PC-3 (cell line): Measurements from ENCODE around the gene DLG2. TPM values are rescaled to one million over a fixed set of nuclear protein-coding genes. Genes with fewer than 3 reads are reported as not detected.

Experiments
- ATAC-seq: fragments of 200-7000 bp; cut with Tn5 transposase; 2 replicates; pipeline ENCODE4 v1.9.1; 2020; ENCODE audit warnings: mild to moderate bottlenecking, moderate library complexity
- BruUV-seq: library from RNA; stranded (reverse); fragments of 400-500 nt; replicated peaks from 2 replicates; lab custom pipeline; 2021; lab: Mats Ljungman, UMichigan
- CTCF ChIA-PET: fragments of 300-600 bp; sonication (Branson Sonifier 250); formaldehyde crosslinking; loops from one replicate; lab custom pipeline; 2022; ENCODE audit warnings: antibody characterized with exemption; lab: Charles Lee
- POLR2A ChIA-PET: fragments of 300-600 bp; sonication (Branson Sonifier 250); formaldehyde crosslinking; loops from one replicate; lab custom pipeline; 2022; ENCODE audit warnings: antibody characterized with exemption; ENCODE audit not compliant: unreplicated experiment; lab: Charles Lee
- DNase-seq: peaks from one replicate; pipeline ENCODE4 v3.0.0-alpha.2; 2015
- H2AFZ ChIP-seq: fragments of 300-600 bp; sonication (generic); 2 replicates; pipeline ENCODE4 v1.6.0; 2016; ENCODE audit warnings: antibody characterized with exemption, low read length
- H3F3A ChIP-seq: fragments of 300-600 bp; sonication (generic); one replicate; pipeline ENCODE4 v1.6.0; 2017; ENCODE audit warnings: antibody characterized with exemption, low read length, control low read depth, mild to moderate bottlenecking; ENCODE audit not compliant: unreplicated experiment
- H3K27ac ChIP-seq: fragments of 300-600 bp; sonication (generic); 2 replicates; pipeline ENCODE4 v1.5.1; 2016; ENCODE audit warnings: mild to moderate bottlenecking, low read length
- H3K27me3 ChIP-seq: fragments of 300-600 bp; sonication (generic); 2 replicates; pipeline ENCODE4 v1.6.1; 2016; ENCODE audit warnings: low read length, mixed read lengths
- H3K36me3 ChIP-seq: fragments of 300-600 bp; sonication (generic); 2 replicates; pipeline ENCODE4 v1.6.1; 2016; ENCODE audit warnings: low read depth, mixed run types, low read length, mixed read lengths
- H3K4me1 ChIP-seq: fragments of 300-600 bp; sonication (generic); 2 replicates; pipeline ENCODE4 v1.5.1; 2016; ENCODE audit warnings: low read length; ENCODE audit not compliant: insufficient read depth
- H3K4me2 ChIP-seq: fragments of 300-600 bp; sonication (generic); 2 replicates; pipeline ENCODE4 v1.6.0; 2016; ENCODE audit warnings: low read length
- H3K4me3 ChIP-seq: fragments of 300-600 bp; sonication (generic); 2 replicates; pipeline ENCODE4 v1.5.1; 2016; ENCODE audit warnings: mild to moderate bottlenecking, low read length, mixed read lengths
- H3K79me2 ChIP-seq: fragments of 300-600 bp; sonication (generic); 2 replicates; pipeline ENCODE4 v1.6.1; 2017; ENCODE audit warnings: low read length, mixed read lengths
- H3K9ac ChIP-seq: fragments of 300-600 bp; sonication (generic); 2 replicates; pipeline ENCODE4 v1.6.0; 2016; ENCODE audit warnings: mild to moderate bottlenecking, low read length
- H3K9me2 ChIP-seq: fragments of 300-600 bp; sonication (generic); replicated peaks from 2 replicates; pipeline ENCODE4 v1.6.1; 2016; ENCODE audit warnings: mixed run types, low read length, mixed read lengths
- H3K9me3 ChIP-seq: fragments of 300-600 bp; sonication (generic); 2 replicates; pipeline ENCODE4 v1.6.1; 2016; ENCODE audit warnings: low read length, mixed read lengths
- H4K20me1 ChIP-seq: fragments of 300-600 bp; sonication (generic); 2 replicates; pipeline ENCODE4 v1.6.1; 2016; ENCODE audit warnings: low read length, mixed read lengths
- EZH2 ChIP-seq: fragments of 300-600 bp; sonication (generic); IDR thresholded peaks from one replicate; pipeline ENCODE4 v1.6.1; 2017; ENCODE audit warnings: antibody characterized with exemption, mild to moderate bottlenecking, low read length; ENCODE audit not compliant: unreplicated experiment
- EZH2phosphoT487 ChIP-seq: fragments of 300-600 bp; sonication (generic); IDR thresholded peaks from 2 replicates; pipeline ENCODE4 v1.6.1; 2018; ENCODE audit warnings: mild to moderate bottlenecking, antibody characterized with exemption, low read length, borderline replicate concordance
- intact Hi-C: fragments of 100-400 bp; cut with micrococcal nuclease; formaldehyde crosslinking; loops from 2 replicates; pipeline ENCODE4 v1.9.0; 2023
- total RNA-seq: library from RNA; depleted of rRNA; stranded (reverse); fragments of >200 nt; gene quantifications from 2 replicates; pipeline ENCODE4 v1.2.3, GENCODE V29; 2014
- TF ChIP-seq, protein P1 (sequence below): fragments of 300-600 bp; sonication (generic); conservative IDR thresholded peaks from 2 replicates; pipeline ENCODE4 v1.5.1; 2017; ENCODE audit warnings: antibody characterized with exemption, low read depth, mild to moderate bottlenecking, low read length

Gene DLG2
- total RNA-seq, 1 experiment from 2014 or later: 0.58 TPM

DNA sequence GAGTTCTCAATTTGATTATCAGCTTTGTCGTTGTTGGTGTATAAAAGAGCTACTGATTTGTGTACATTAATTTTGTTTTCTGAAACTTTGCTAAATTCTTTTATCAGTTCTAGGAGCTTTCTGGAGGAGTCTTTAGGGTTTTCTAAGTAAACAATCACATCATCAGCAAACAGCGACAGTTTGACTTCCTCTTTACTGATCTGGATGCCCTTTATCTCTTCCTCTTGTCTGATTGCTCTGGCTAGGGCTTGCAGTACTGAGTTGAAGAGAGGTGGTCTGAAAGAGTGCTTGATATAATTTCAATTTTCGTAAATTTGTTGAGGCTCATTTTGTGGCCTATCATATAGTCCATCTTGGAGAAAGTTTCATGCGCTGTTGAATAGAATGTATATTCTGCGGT, 213.0 kb downstream of the DLG2 start:
- Histone ChIP-seq H3K4me3 (no peak overlapping the region), H3K9ac (no peak overlapping the region), H4K20me1 (no peaks in the 10 kb centered on the region), H3F3A (no peaks in the 10 kb centered on the region), H3K79me2 (no peaks in the 10 kb centered on the region), H3K4me2 (no peak overlapping the region), H3K9me2 (no peaks in the 10 kb centered on the region), H3K36me3 (no peaks in the 10 kb centered on the region), H3K27ac (no peak overlapping the region), H3K9me3 (no peaks in the 10 kb centered on the region), H2AFZ (no peak overlapping the region), H3K4me1 (no peaks in the 10 kb centered on the region), H3K27me3 (no peaks in the 10 kb centered on the region)
- ChIA-PET CTCF (no interaction called here), POLR2A (no interaction called here)
- no TSS peak for BruUV-seq
- ATAC-seq: no peak
- DNase-seq: no peak
- intact Hi-C loops: no loop called here
- TF ChIP-seq, protein P1, sequence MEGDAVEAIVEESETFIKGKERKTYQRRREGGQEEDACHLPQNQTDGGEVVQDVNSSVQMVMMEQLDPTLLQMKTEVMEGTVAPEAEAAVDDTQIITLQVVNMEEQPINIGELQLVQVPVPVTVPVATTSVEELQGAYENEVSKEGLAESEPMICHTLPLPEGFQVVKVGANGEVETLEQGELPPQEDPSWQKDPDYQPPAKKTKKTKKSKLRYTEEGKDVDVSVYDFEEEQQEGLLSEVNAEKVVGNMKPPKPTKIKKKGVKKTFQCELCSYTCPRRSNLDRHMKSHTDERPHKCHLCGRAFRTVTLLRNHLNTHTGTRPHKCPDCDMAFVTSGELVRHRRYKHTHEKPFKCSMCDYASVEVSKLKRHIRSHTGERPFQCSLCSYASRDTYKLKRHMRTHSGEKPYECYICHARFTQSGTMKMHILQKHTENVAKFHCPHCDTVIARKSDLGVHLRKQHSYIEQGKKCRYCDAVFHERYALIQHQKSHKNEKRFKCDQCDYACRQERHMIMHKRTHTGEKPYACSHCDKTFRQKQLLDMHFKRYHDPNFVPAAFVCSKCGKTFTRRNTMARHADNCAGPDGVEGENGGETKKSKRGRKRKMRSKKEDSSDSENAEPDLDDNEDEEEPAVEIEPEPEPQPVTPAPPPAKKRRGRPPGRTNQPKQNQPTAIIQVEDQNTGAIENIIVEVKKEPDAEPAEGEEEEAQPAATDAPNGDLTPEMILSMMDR: no peak
- no peak for TF ChIP-seq EZH2phosphoT487

DNA sequence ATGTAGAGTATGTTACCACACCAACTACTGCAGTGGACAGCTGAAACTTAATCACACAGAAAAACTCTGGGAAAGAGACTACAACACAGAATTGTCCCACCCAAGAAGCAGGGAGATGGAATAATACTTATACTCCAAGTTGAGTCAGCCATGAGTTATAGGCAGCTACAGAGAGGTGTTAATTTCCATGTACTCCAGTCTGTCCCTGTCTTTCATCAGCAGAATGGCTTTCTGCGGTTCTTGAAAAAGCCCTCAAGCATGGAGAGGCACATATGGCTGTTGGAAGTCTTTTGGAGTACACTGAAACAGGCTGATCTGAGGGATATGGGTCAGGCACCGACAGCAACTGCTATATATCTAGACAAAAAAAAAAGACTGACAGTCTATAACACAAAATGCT, 219.5 kb downstream of the DLG2 start:
- ChIA-PET CTCF (interaction anchor here (0.6 kb wide), 1 partner anchor 12 kb away, joined by 3 read pairs; no protein-coding TSS in a partner anchor), POLR2A (no interaction called here)
- Histone ChIP-seq H3K27me3 (no peaks in the 10 kb centered on the region), H3K9me2 (no peaks in the 10 kb centered on the region), H3K36me3 (no peaks in the 10 kb centered on the region), H3K4me2 (no peak overlapping the region), H3K4me1 (no peaks in the 10 kb centered on the region), H3K9me3 (no peaks in the 10 kb centered on the region), H3K9ac (no peak overlapping the region), H3K79me2 (no peaks in the 10 kb centered on the region), H3F3A (no peaks in the 10 kb centered on the region), H4K20me1 (no peaks in the 10 kb centered on the region), H2AFZ (no peak overlapping the region), H3K4me3 (no peak overlapping the region), H3K27ac (no peak overlapping the region)
- no peak for DNase-seq
- no TSS peak for BruUV-seq
- TF ChIP-seq EZH2 (no peak), EZH2phosphoT487 (no peak)
- TF ChIP-seq, protein P1: no peak
- no peak for ATAC-seq
- intact Hi-C loops: no loop called here

DNA sequence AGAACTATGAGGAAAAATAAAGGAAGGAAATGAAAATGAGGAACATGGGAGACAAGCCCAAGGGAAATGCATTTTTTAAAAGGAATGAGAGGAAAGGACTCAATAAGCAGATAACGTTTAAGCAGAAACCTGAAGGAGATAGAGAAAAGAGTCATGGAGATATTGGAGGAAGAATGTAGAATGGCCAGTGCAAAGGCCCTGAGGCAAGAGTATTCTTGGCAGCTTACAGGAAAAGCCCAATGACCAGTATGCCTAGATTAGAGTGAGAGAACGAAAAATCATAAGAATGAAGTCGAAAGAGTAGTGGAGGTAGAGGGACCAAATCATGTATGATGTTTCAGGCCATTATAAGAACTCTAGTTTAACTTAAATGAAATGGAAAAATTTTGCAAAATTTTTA, 220.3 kb downstream of the DLG2 start:
- DNase-seq: no peak
- BruUV-seq: no TSS peak

More for the DNA sequence above, 220.3 kb downstream of the DLG2 start:
- POLR2A ChIA-PET: no interaction called here
- no peak overlapping the region for H3K4me2 ChIP-seq
- TF ChIP-seq EZH2phosphoT487 (no peak), EZH2 (no peak)
- TF ChIP-seq, protein P1: no peak
- no peaks in the 10 kb centered on the region for H3K79me2 ChIP-seq
- no peaks in the 10 kb centered on the region for H3K9me2 ChIP-seq
- H3K4me1 ChIP-seq: no peaks in the 10 kb centered on the region
- H3K9me3 ChIP-seq: no peaks in the 10 kb centered on the region
- no peaks in the 10 kb centered on the region for H4K20me1 ChIP-seq
- no peak overlapping the region for H3K9ac ChIP-seq
- ATAC-seq: no peak
- intact Hi-C loops: no loop called here
- H3K27ac ChIP-seq: no peak overlapping the region
- H2AFZ ChIP-seq: no peak overlapping the region
- no peaks in the 10 kb centered on the region for H3K27me3 ChIP-seq
- no peaks in the 10 kb centered on the region for H3K36me3 ChIP-seq
- no peaks in the 10 kb centered on the region for H3F3A ChIP-seq
- CTCF ChIA-PET: no interaction called here
- H3K4me3 ChIP-seq: no peak overlapping the region
